CD14-positive monocyte (primary cell): ENCODE data around the gene KRTAP10-1. TPM values are rescaled to one million over a fixed set of nuclear protein-coding genes. Genes with fewer than 3 reads are reported as not detected.

Experiments used
- DNase-seq, 3 donors: peaks; one replicate each; pipeline ENCODE4 v3.0.0-alpha.2; 2011 to 2022
- H2AFZ ChIP-seq: 2 replicates; pipeline ENCODE4 v1.6.0; 2012; ENCODE audit warnings: mild to moderate bottlenecking, low read depth, low read length, inconsistent platforms; ENCODE audit not compliant: insufficient read depth, poor library complexity, severe bottlenecking
- H3K27ac ChIP-seq, 2 donors: 1 replicate in 1 of 2; 2 replicates in 1 of 2; pipeline ENCODE4 v1.5.1; 2012 to 2013; ENCODE audit warnings: low read length in 2 of 2, control low read depth in 1 of 2, inconsistent platforms in 1 of 2, low read depth in 1 of 2, mild to moderate bottlenecking in 1 of 2
- H3K27me3 ChIP-seq, 2 donors: one replicate each; pipeline versions ENCODE4 v1.6.0 to v1.6.1; 2011 to 2013; ENCODE audit warnings: low read length in 2 of 2; ENCODE audit not compliant: control insufficient read depth in 2 of 2, insufficient read depth in 2 of 2
- H3K36me3 ChIP-seq, 2 donors: replicated peaks in 1 of 2; 1 replicate in 1 of 2; 2 replicates in 1 of 2; pipeline versions ENCODE4 v1.5.1 to v1.6.1; 2012 to 2013; ENCODE audit warnings: low read length in 2 of 2, control low read depth in 1 of 2, inconsistent platforms in 1 of 2, mild to moderate bottlenecking in 1 of 2; ENCODE audit not compliant: insufficient read depth in 2 of 2, control insufficient read depth in 1 of 2
- H3K4me1 ChIP-seq, 2 donors: 1 replicate in 1 of 2; 2 replicates in 1 of 2; pipeline versions ENCODE4 v1.5.1 to v1.6.1; 2012 to 2013; ENCODE audit warnings: low read length in 2 of 2, control low read depth in 1 of 2, inconsistent platforms in 1 of 2, mild to moderate bottlenecking in 1 of 2, moderate library complexity in 1 of 2; ENCODE audit not compliant: insufficient read depth in 2 of 2, control insufficient read depth in 1 of 2
- H3K4me2 ChIP-seq: replicated peaks from 2 replicates; pipeline ENCODE3; 2012; ENCODE audit warnings: low read length, moderate library complexity, mild to moderate bottlenecking; ENCODE audit not compliant: poor library complexity, severe bottlenecking; ENCODE audit errors: extremely low read depth
- H3K4me3 ChIP-seq, 3 experiments: fragments of 200-600 bp in 1 of 3; sonication (generic) in 1 of 3; replicated peaks in 1 of 3; 1 replicate in 2 of 3; 2 replicates in 1 of 3; pipeline ENCODE4 v1.5.1; 2011 to 2013; ENCODE audit warnings: low read length in 3 of 3, mild to moderate bottlenecking in 3 of 3, control low read depth in 2 of 3, low read depth in 2 of 3, inconsistent platforms in 1 of 3, moderate library complexity in 1 of 3
- H3K79me2 ChIP-seq: 2 replicates; pipeline ENCODE4 v1.6.0; 2012; ENCODE audit warnings: mild to moderate bottlenecking, control low read depth, inconsistent platforms, low read length, moderate library complexity; ENCODE audit not compliant: insufficient read depth
- H3K9ac ChIP-seq: 2 replicates; pipeline ENCODE4 v1.6.0; 2017; ENCODE audit warnings: low read length, mild to moderate bottlenecking; ENCODE audit not compliant: insufficient read depth, poor library complexity, severe bottlenecking
- H3K9me3 ChIP-seq, 2 donors: replicated peaks in 1 of 2; 1 replicate in 1 of 2; 2 replicates in 1 of 2; pipeline versions ENCODE4 v1.5.1 to v1.6.1; 2012 to 2013; ENCODE audit warnings: low read length in 2 of 2, control low read depth in 1 of 2; ENCODE audit not compliant: control insufficient read depth in 1 of 2, insufficient read depth in 1 of 2
- H4K20me1 ChIP-seq: 2 replicates; pipeline ENCODE4 v1.6.0; 2012; ENCODE audit warnings: mild to moderate bottlenecking, low read length, control low read depth, moderate library complexity; ENCODE audit not compliant: insufficient read depth
- H3K27ac Mint-ChIP-seq, 7 donors: one replicate each; pipeline ENCODE4 v1.8.0; 2020; ENCODE audit warnings: mild to moderate bottlenecking in 7 of 7, mixed read lengths in 7 of 7, moderate library complexity in 6 of 7, inconsistent platforms in 2 of 7
- H3K27me3 Mint-ChIP-seq, 3 donors: one replicate each; pipeline ENCODE4 v1.8.0; 2021 to 2022; ENCODE audit warnings: low read depth in 3 of 3, mild to moderate bottlenecking in 3 of 3, mixed read lengths in 3 of 3, moderate library complexity in 3 of 3, inconsistent platforms in 1 of 3
- H3K36me3 Mint-ChIP-seq, 2 donors: one replicate each; pipeline ENCODE4 v1.8.0; 2020; ENCODE audit warnings: mixed read lengths in 2 of 2, inconsistent platforms in 1 of 2, mild to moderate bottlenecking in 1 of 2
- H3K4me1 Mint-ChIP-seq: one replicate; pipeline ENCODE4 v1.8.0; 2020; ENCODE audit warnings: mild to moderate bottlenecking, mixed read lengths
- H3K4me3 Mint-ChIP-seq, 2 donors: one replicate each; pipeline ENCODE4 v1.8.0; 2020; ENCODE audit warnings: mild to moderate bottlenecking in 2 of 2, mixed read lengths in 2 of 2, moderate library complexity in 1 of 2
- H3K9me3 Mint-ChIP-seq, 7 donors: one replicate each; pipeline ENCODE4 v1.8.0; 2020 to 2022; ENCODE audit warnings: mixed read lengths in 7 of 7, mild to moderate bottlenecking in 6 of 7, moderate library complexity in 6 of 7, inconsistent platforms in 2 of 7
- CTCF ChIP-seq: fragments of 200-600 bp; IDR thresholded peaks from one replicate; pipeline ENCODE4 v1.8.0; 2022; ENCODE audit warnings: antibody characterized with exemption, mild to moderate bottlenecking
- WGBS: methylation state at CpG from one replicate; pipeline ENCODE4 v1.1.5; 2013; ENCODE audit warnings: missing lambda C conversion rate; ENCODE audit not compliant: insufficient coverage; 5-methylcytosine and 5-hydroxymethylcytosine counted together
- intact Hi-C, 2 donors: fragments of 100-400 bp; cut with micrococcal nuclease; formaldehyde crosslinking; loops; one replicate each; pipeline versions ENCODE4 v1.15.0 to v1.15.1; 2023
- polyA plus RNA-seq, 3 donors: library from polyadenylated mRNA; depleted of rRNA in 1 of 3; unstranded in 2 of 3; stranded (reverse) in 1 of 3; fragments of 300-500 nt in 2 of 3; fragments of >200 nt in 1 of 3; fragmentation: Illumina TruSeq in 2 of 3; gene quantifications; 1 replicate in 2 of 3; 2 replicates in 1 of 3; pipeline ENCODE4 v1.2.3, GENCODE V29; 2012 to 2021

Gene KRTAP10-1
- polyA plus RNA-seq, 3 donors: not detected

DNA sequence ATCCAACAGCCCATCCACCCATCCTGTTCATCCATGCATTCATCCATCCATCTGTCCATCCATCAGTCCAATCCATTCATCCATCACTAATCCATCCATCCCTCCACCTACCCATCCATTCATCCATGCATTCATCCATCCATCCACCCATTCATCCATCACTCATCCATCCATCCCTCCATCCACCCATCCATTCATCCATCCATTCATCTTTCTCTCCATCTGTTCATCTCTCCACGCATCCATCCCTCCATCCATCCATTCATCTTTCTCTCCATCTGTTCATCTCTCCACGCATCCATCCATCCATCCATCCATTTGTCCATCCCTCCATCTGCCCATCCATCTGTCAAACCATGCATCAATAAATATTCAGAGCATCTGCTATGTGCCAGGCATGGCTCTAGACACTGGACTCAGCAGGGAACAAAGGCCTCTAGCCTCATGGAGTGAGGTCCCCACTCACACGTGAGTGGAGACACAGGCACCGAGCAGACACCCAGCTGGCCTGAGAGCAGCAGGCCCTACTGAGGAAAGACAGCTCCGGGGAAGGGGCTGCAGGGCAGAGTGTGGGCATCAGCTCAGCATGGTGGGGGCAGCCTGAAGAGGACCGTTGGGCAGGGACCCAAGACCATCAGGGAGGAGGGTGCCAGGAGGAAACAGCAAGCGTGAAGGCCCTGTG is 9.6 kb downstream of the KRTAP10-1 start:
- Histone ChIP-seq H3K9ac (peak overlapping the region; percentile 8), H3K4me3 (no peak overlapping the region), H3K27ac (no peak overlapping the region), H3K27me3 (no peaks in the 10 kb centered on the region), H4K20me1 (no peaks in the 10 kb centered on the region), H2AFZ (no peak overlapping the region), H3K36me3 (no peaks in the 10 kb centered on the region), H3K79me2 (no peaks in the 10 kb centered on the region), H3K4me1 (no peaks in the 10 kb centered on the region), H3K9me3 (no peaks in the 10 kb centered on the region), H3K4me2 (no peak overlapping the region)
- Mint-ChIP-seq H3K4me3 (no peak overlapping the region), H3K4me1 (no peaks in the 10 kb centered on the region), H3K9me3 (peaks cover 0 to 6% (median 0%) of the 10 kb centered on the region in 7 donors), H3K27me3 (peaks cover 1 to 10% (median 9%) of the 10 kb centered on the region in 3 donors), H3K27ac (peak overlapping the region in 1 of 7 donors; percentile 31), H3K36me3 (no peaks in the 10 kb centered on the region)
- 93% methylated on average over 7 of the region's 7 CpGs for WGBS
- intact Hi-C loops: no loop called here
- no peak for DNase-seq
- no peak for TF ChIP-seq CTCF

- Mint-ChIP-seq H3K27me3 (peaks cover 1 to 8% (median 5%) of the 10 kb centered on the region in 3 donors), H3K27ac (no peak overlapping the region), H3K36me3 (no peaks in the 10 kb centered on the region), H3K9me3 (peaks cover 0 to 3% (median 0%) of the 10 kb centered on the region in 7 donors), H3K4me3 (no peak overlapping the region), H3K4me1 (no peaks in the 10 kb centered on the region)
- 88% methylated on average over 20 of the region's 23 CpGs for WGBS
- H3K9ac ChIP-seq: no peak overlapping the region
- H4K20me1 ChIP-seq: no peaks in the 10 kb centered on the region
- no peaks in the 10 kb centered on the region for H3K36me3 ChIP-seq
- no peaks in the 10 kb centered on the region for H3K4me1 ChIP-seq
- no peak overlapping the region for H3K4me3 ChIP-seq
- no peak overlapping the region for H3K27ac ChIP-seq
- H3K4me2 ChIP-seq: no peak overlapping the region
- no peak for TF ChIP-seq CTCF
- no peaks in the 10 kb centered on the region for H3K79me2 ChIP-seq
- no peak overlapping the region for H2AFZ ChIP-seq
- H3K27me3 ChIP-seq: no peaks in the 10 kb centered on the region
- no peak for DNase-seq
- peaks cover 3% of the 10 kb centered on the region in 2 donors for H3K9me3 ChIP-seq
- intact Hi-C loops: no loop called here
Observed at GRCh38 chr21:44529503-44530125, 10.4 kb downstream of the KRTAP10-1 start.
